HCT116 (cell line): ENCODE measurements around the gene FXYD6. TPM values are rescaled to one million over a fixed set of nuclear protein-coding genes. Genes with fewer than 3 reads are reported as not detected.

Source experiments
- ATAC-seq: fragments of 200-7000 bp; cut with Tn5 transposase; 2 replicates; pipeline ENCODE4 v1.9.1; 2020; ENCODE audit warnings: mild to moderate bottlenecking, moderate library complexity
- BruUV-seq: library from RNA; stranded (reverse); fragments of 400-500 nt; replicated peaks from 2 replicates; lab custom pipeline; 2021; lab: Mats Ljungman, UMichigan
- CTCF ChIA-PET: fragments of 300-600 bp; sonication (Branson Sonifier 250); formaldehyde crosslinking; loops from one replicate; lab custom pipeline; 2021; ENCODE audit warnings: antibody characterized with exemption; lab: Charles Lee
- POLR2A ChIA-PET: fragments of 300-600, 350-600 bp; sonication (Branson Sonifier 250); formaldehyde crosslinking; loops from one replicate; lab custom pipeline; 2021; ENCODE audit warnings: antibody characterized with exemption; lab: Charles Lee
- RAD21 ChIA-PET, 2 experiments: fragments of 300-600 bp; sonication (Branson Sonifier 250); formaldehyde crosslinking; loops; one replicate each; lab custom pipeline; 2023; ENCODE audit warnings: low total read pairs in 2 of 2; ENCODE audit not compliant: uncharacterized antibody in 2 of 2, unreplicated experiment in 2 of 2, low non-redundant PET in 1 of 2; lab: Charles Lee
- DNase-seq: peaks from one replicate; pipeline ENCODE4 v3.0.0-alpha.2; 2010; ENCODE audit warnings: low read depth, low spot score
- H2AFZ ChIP-seq: fragments of 200-600 bp; shearing (Covaris generic), sonication (generic); 2 replicates; pipeline ENCODE4 v1.6.1; 2017; ENCODE audit warnings: low read depth, mixed run types, mixed read lengths, antibody characterized with exemption, low read length; ENCODE audit not compliant: poor library complexity, severe bottlenecking
- H3K27ac ChIP-seq: 2 replicates; pipeline ENCODE4 v1.5.1; 2012; ENCODE audit warnings: low read depth, low read length
- H3K27me3 ChIP-seq: fragments of 200-600 bp; sonication (generic); 2 replicates; pipeline ENCODE4 v1.6.1; 2016; ENCODE audit warnings: mixed run types, low read length, mixed read lengths; ENCODE audit not compliant: insufficient read depth
- H3K36me3 ChIP-seq, 2 experiments: fragments of 200-500 bp in 1 of 2; fragments of 200-600 bp in 1 of 2; sonication (Bioruptor generic) in 1 of 2; sonication (generic) in 1 of 2; 2 replicates each; pipeline versions ENCODE4 v1.5.1 to v1.6.1; 2014 to 2016; ENCODE audit warnings: low read length in 2 of 2, inconsistent platforms in 1 of 2, mixed read lengths in 1 of 2, mixed run types in 1 of 2; ENCODE audit not compliant: insufficient read depth in 2 of 2, control insufficient read depth in 1 of 2
- H3K4me1 ChIP-seq, 2 experiments: fragments of 200-600 bp in 1 of 2; sonication (generic) in 1 of 2; 2 replicates each; pipeline versions ENCODE4 v1.5.1 to v1.6.1; 2012 to 2017; ENCODE audit warnings: low read length in 2 of 2, inconsistent platforms in 1 of 2, mild to moderate bottlenecking in 1 of 2, mixed read lengths in 1 of 2, mixed run types in 1 of 2, moderate library complexity in 1 of 2; ENCODE audit not compliant: insufficient read depth in 2 of 2, control insufficient read depth in 1 of 2
- H3K4me2 ChIP-seq: fragments of 200-600 bp; sonication (generic); 2 replicates; pipeline ENCODE4 v1.6.1; 2017; ENCODE audit warnings: mixed run types, low read length, mixed read lengths
- H3K4me3 ChIP-seq, 2 experiments: fragments of 200-600 bp in 1 of 2; sonication (generic) in 1 of 2; replicated peaks in 1 of 2; 2 replicates each; pipeline ENCODE4 v1.5.1; 2011 to 2016; ENCODE audit warnings: low read length in 2 of 2, control low read depth in 1 of 2, low read depth in 1 of 2, mild to moderate bottlenecking in 1 of 2, mixed read lengths in 1 of 2, mixed run types in 1 of 2
- H3K79me2 ChIP-seq: fragments of 200-600 bp; sonication (generic); 2 replicates; pipeline ENCODE4 v1.6.1; 2017; ENCODE audit warnings: mild to moderate bottlenecking, mixed run types, low read length, moderate library complexity, mixed read lengths; ENCODE audit not compliant: insufficient read depth
- H3K9ac ChIP-seq: fragments of 200-600 bp; sonication (generic); 2 replicates; pipeline ENCODE4 v1.6.1; 2016; ENCODE audit warnings: low read length, mixed read lengths
- H3K9me2 ChIP-seq: fragments of 200-600 bp; sonication (generic), shearing (Covaris generic); 2 replicates; pipeline ENCODE4 v1.6.1; 2017; ENCODE audit warnings: mixed run types, mild to moderate bottlenecking, moderate library complexity; ENCODE audit not compliant: insufficient read depth
- H3K9me3 ChIP-seq, 2 experiments: fragments of 200-500 bp in 1 of 2; fragments of 200-600 bp in 1 of 2; sonication (Bioruptor generic) in 1 of 2; sonication (generic) in 1 of 2; 2 replicates each; pipeline ENCODE4 v1.6.1; 2014 to 2017; ENCODE audit warnings: low read length in 2 of 2, mixed read lengths in 2 of 2, inconsistent platforms in 1 of 2, low read depth in 1 of 2, mild to moderate bottlenecking in 1 of 2, mixed run types in 1 of 2, moderate library complexity in 1 of 2; ENCODE audit not compliant: control insufficient read depth in 1 of 2, insufficient read depth in 1 of 2
- H4K20me1 ChIP-seq: fragments of 200-600 bp; sonication (generic), shearing (Covaris generic); 2 replicates; pipeline ENCODE4 v1.6.1; 2017; ENCODE audit warnings: mixed run types, mild to moderate bottlenecking, moderate library complexity; ENCODE audit not compliant: insufficient read depth
- CBX3 ChIP-seq: IDR thresholded peaks from 2 replicates; pipeline ENCODE4 v1.6.1; 2012; ENCODE audit warnings: low read depth
- EGR1 ChIP-seq: IDR thresholded peaks from 2 replicates; pipeline ENCODE4 v1.6.1; 2012; ENCODE audit warnings: low read depth
- ELF1 ChIP-seq: IDR thresholded peaks from 2 replicates; pipeline ENCODE4 v1.6.1; 2012; ENCODE audit warnings: low read depth, borderline replicate concordance
- EZH2phosphoT487 ChIP-seq: fragments of 200-600 bp; IDR thresholded peaks from 2 replicates; pipeline ENCODE4 v1.6.1; 2018; ENCODE audit warnings: antibody characterized with exemption, borderline replicate concordance
- SP1 ChIP-seq: IDR thresholded peaks from 2 replicates; pipeline ENCODE4 v1.6.1; 2012; ENCODE audit warnings: low read depth
- SRF ChIP-seq: IDR thresholded peaks from 2 replicates; pipeline ENCODE4 v1.6.1; 2012; ENCODE audit warnings: low read depth
- ZNF274 ChIP-seq: fragments of 200-500 bp; sonication (Bioruptor generic); IDR thresholded peaks from 2 replicates; pipeline ENCODE4 v1.6.1; 2014; ENCODE audit warnings: mild to moderate bottlenecking, low read depth, low read length, inconsistent platforms
- intact Hi-C: fragments of 100-400 bp; cut with micrococcal nuclease; formaldehyde crosslinking; loops from 2 replicates; pipeline ENCODE4 v1.10.0; 2022
- total RNA-seq: library from RNA; stranded (reverse); gene quantifications from one replicate; pipeline ENCODE4 v1.2.1, GENCODE V29; 2021; ENCODE audit not compliant: unreplicated experiment
- TF ChIP-seq, protein P1 (sequence below): IDR thresholded peaks from 2 replicates; pipeline ENCODE4 v1.6.1; 2012; ENCODE audit warnings: low read depth
- TF ChIP-seq, protein P2 (sequence below), 3 experiments: fragments of 200-600 bp in 1 of 3; sonication (generic) in 1 of 3; IDR thresholded peaks in 2 of 3; conservative IDR thresholded peaks in 1 of 3; 2 replicates each; pipeline ENCODE4 v1.5.1; 2012 to 2017; ENCODE audit warnings: low read depth in 2 of 3, low read length in 2 of 3, antibody characterized with exemption in 1 of 3, borderline replicate concordance in 1 of 3, control low read depth in 1 of 3, mild to moderate bottlenecking in 1 of 3, mixed read lengths in 1 of 3, mixed run types in 1 of 3, moderate library complexity in 1 of 3; ENCODE audit not compliant: insufficient read depth in 1 of 3

The FXYD6 gene
- total RNA-seq, 1 experiment from 2014 or later, result 2.5 TPM

DNA sequence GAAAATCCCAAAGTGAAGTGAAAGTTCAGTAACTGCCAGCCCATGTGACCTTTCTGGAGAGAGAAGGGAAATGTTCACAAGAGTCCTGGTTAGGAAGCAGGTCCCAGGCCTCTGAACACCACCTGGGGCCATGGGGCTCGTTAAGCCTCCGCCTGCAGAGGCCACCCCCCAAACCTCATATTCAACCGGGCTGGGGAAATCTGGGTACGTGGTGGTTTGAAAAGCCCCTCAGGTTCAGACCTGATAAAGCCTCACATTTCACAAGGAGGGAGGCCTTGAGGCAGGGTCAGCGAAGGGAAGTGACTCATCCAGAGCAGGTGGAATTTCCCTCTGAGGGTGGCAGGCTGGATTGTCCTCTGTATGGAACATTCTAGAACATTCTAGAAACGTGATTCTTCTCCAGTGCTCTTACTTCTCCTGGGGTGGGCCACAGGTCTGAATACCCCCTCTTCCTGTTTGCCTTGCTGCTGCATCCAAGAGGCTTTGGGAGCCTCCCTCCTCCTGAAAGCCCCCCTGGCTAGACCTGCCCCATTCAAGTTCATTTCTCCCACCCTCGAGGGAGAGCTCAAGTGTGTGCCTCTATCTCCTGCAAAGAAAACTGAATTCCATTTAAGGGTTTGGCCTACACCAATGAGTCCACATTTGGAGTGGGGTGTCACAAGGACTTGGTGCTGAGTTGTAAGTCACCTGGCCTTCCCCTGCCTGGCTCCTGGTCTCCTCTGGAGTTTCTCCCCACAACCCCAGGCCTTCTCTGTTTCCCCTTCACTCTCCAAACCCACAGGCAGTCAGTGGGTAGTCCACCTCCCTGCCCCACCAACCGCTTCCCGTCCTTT lies 58.2 kb downstream of the FXYD6 start:
- RAD21 ChIA-PET, result interaction anchor here (0.8 to 1.7 kb wide), 15 partner anchors 9 to 392 kb away, joined by 3 to 13 read pairs (median 3); no protein-coding TSS in a partner anchor
- Histone ChIP-seq H3K9me2 (no peaks in the 10 kb centered on the region), H3K27me3 (no peaks in the 10 kb centered on the region), H3K4me2 (peak overlapping the region; percentile 63), H4K20me1 (no peaks in the 10 kb centered on the region), H3K36me3 (no peaks in the 10 kb centered on the region), H3K27ac (no peak overlapping the region), H3K4me3 (no peak overlapping the region), H3K9ac (no peak overlapping the region), H3K9me3 (no peaks in the 10 kb centered on the region), H3K4me1 (peaks cover 15 to 63% of the 10 kb centered on the region in 2 experiments), H2AFZ (peak overlapping the region; percentile 87), H3K79me2 (no peaks in the 10 kb centered on the region)
- intact Hi-C loops, result no loop called here
- ATAC-seq (peak; percentile 30), DNase-seq (no peak)
- POLR2A ChIA-PET, result interaction anchor here (1.1 to 1.6 kb wide), 4 partner anchors 9 to 235 kb away, joined by 3 to 10 read pairs (median 4); no protein-coding TSS in a partner anchor
- no TSS peak for BruUV-seq
- CTCF ChIA-PET, result interaction anchor here (0.7 to 10.0 kb wide), 19 partner anchors 10 to 394 kb away, joined by 3 to 224 read pairs (median 5); no protein-coding TSS in a partner anchor
- TF ChIP-seq ZNF274, result no peak
- no peak for TF ChIP-seq EGR1
- TF ChIP-seq, protein P1, sequence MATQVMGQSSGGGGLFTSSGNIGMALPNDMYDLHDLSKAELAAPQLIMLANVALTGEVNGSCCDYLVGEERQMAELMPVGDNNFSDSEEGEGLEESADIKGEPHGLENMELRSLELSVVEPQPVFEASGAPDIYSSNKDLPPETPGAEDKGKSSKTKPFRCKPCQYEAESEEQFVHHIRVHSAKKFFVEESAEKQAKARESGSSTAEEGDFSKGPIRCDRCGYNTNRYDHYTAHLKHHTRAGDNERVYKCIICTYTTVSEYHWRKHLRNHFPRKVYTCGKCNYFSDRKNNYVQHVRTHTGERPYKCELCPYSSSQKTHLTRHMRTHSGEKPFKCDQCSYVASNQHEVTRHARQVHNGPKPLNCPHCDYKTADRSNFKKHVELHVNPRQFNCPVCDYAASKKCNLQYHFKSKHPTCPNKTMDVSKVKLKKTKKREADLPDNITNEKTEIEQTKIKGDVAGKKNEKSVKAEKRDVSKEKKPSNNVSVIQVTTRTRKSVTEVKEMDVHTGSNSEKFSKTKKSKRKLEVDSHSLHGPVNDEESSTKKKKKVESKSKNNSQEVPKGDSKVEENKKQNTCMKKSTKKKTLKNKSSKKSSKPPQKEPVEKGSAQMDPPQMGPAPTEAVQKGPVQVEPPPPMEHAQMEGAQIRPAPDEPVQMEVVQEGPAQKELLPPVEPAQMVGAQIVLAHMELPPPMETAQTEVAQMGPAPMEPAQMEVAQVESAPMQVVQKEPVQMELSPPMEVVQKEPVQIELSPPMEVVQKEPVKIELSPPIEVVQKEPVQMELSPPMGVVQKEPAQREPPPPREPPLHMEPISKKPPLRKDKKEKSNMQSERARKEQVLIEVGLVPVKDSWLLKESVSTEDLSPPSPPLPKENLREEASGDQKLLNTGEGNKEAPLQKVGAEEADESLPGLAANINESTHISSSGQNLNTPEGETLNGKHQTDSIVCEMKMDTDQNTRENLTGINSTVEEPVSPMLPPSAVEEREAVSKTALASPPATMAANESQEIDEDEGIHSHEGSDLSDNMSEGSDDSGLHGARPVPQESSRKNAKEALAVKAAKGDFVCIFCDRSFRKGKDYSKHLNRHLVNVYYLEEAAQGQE, result no peak
- no peak for TF ChIP-seq SP1
- no peak for TF ChIP-seq SRF
- TF ChIP-seq, protein P2, sequence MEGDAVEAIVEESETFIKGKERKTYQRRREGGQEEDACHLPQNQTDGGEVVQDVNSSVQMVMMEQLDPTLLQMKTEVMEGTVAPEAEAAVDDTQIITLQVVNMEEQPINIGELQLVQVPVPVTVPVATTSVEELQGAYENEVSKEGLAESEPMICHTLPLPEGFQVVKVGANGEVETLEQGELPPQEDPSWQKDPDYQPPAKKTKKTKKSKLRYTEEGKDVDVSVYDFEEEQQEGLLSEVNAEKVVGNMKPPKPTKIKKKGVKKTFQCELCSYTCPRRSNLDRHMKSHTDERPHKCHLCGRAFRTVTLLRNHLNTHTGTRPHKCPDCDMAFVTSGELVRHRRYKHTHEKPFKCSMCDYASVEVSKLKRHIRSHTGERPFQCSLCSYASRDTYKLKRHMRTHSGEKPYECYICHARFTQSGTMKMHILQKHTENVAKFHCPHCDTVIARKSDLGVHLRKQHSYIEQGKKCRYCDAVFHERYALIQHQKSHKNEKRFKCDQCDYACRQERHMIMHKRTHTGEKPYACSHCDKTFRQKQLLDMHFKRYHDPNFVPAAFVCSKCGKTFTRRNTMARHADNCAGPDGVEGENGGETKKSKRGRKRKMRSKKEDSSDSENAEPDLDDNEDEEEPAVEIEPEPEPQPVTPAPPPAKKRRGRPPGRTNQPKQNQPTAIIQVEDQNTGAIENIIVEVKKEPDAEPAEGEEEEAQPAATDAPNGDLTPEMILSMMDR (IDR thresholded peaks at IDR 0.05 in 2 of 3, conservative IDR thresholded peaks at IDR 0.05 in 1 of 3; ENCODE audit: borderline replicate concordance in 1 of 3, insufficient read depth in 1 of 3, low read depth in 2 of 3, low read length in 2 of 3), result no peak
- TF ChIP-seq ELF1, result no peak
- TF ChIP-seq EZH2phosphoT487, result no peak
- TF ChIP-seq CBX3, result no peak
